GM18861 (cell line): ENCODE results near the gene LRPAP1.
A peak's percentile ranks its signal among the peaks of the same experiment; 100 is the strongest.
"Not testable (repeated sequence)": the region's sequence is repeated elsewhere in the genome, so short reads cannot be mapped to it uniquely, and the experiment has no call there.

Experiments used
- ATAC-seq: cut with Tn5 transposase; IDR thresholded peaks from one replicate; pipeline ENCODE4 v1.9.1; 2021; ENCODE audit not compliant: unreplicated experiment

The LRPAP1 gene

GRCh38 chr4:3531879-3532750 is at the start of gene LRPAP1:
Gene LRPAP1, minus strand, starts transcription at chr4:3532422. Its CDS starts 10 bp downstream, at chr4:3532412.
- peak; percentile 79 for ATAC-seq

- not testable (repeated sequence) for ATAC-seq
Observed at GRCh38 chr4:3581334-3582090, 49.3 kb upstream of the LRPAP1 start.

GRCh38 chr4:3580859-3581258 is 48.6 kb upstream of the LRPAP1 start:
- ATAC-seq, result not testable (repeated sequence)

- not testable (repeated sequence) for ATAC-seq
Observed at GRCh38 chr4:3578527-3579144, 46.4 kb upstream of the LRPAP1 start.

- not testable (repeated sequence) for ATAC-seq
Observed at GRCh38 chr4:3578052-3578451, 45.8 kb upstream of the LRPAP1 start.

- ATAC-seq, result not testable (repeated sequence)
Observed at GRCh38 chr4:3577208-3577892, 45.1 kb upstream of the LRPAP1 start.

GRCh38 chr4:3576533-3577207 is 44.4 kb upstream of the LRPAP1 start:
- ATAC-seq, result not testable (repeated sequence)

- not testable (repeated sequence) for ATAC-seq
Observed at GRCh38 chr4:3575426-3576369, 43.5 kb upstream of the LRPAP1 start.

- ATAC-seq, result not testable (repeated sequence)
Observed at GRCh38 chr4:3574865-3575264, 42.6 kb upstream of the LRPAP1 start.

- not testable (repeated sequence) for ATAC-seq
Observed at GRCh38 chr4:3574346-3574745, 42.1 kb upstream of the LRPAP1 start.

GRCh38 chr4:3573131-3573530 is 40.9 kb upstream of the LRPAP1 start:
- no peak for ATAC-seq

GRCh38 chr4:3572363-3572762 is 40.1 kb upstream of the LRPAP1 start:
- no peak for ATAC-seq

- no peak for ATAC-seq
Observed at GRCh38 chr4:3571921-3572320, 39.7 kb upstream of the LRPAP1 start.

GRCh38 chr4:3570923-3571322 is 38.7 kb upstream of the LRPAP1 start:
- not testable (repeated sequence) for ATAC-seq

GRCh38 chr4:3569611-3570010 is 37.4 kb upstream of the LRPAP1 start:
- not testable (repeated sequence) for ATAC-seq

- not testable (repeated sequence) for ATAC-seq
Observed at GRCh38 chr4:3566701-3567100, 34.5 kb upstream of the LRPAP1 start.

- not testable (repeated sequence) for ATAC-seq
Observed at GRCh38 chr4:3566301-3566700, 34.1 kb upstream of the LRPAP1 start.

GRCh38 chr4:3564948-3565347 is 32.7 kb upstream of the LRPAP1 start:
- ATAC-seq, result not testable (repeated sequence)

GRCh38 chr4:3563403-3563802 is 31.2 kb upstream of the LRPAP1 start:
- ATAC-seq, result no peak
